Retinal pigment epithelial cell (primary cell): ENCODE results near the gene XPNPEP1.

ENCODE experiments used
- DNase-seq: peaks from one replicate; pipeline ENCODE4 v3.0.0-alpha.2; 2010; ENCODE audit warnings: low read depth
- H3K4me3 ChIP-seq: 2 replicates; pipeline ENCODE4 v1.5.1; 2011; ENCODE audit warnings: mild to moderate bottlenecking, low read length, control low read depth, moderate library complexity
- TF ChIP-seq, protein P1 (sequence below): conservative IDR thresholded peaks from 2 replicates; pipeline ENCODE4 v1.5.1; 2011; ENCODE audit warnings: low read depth, low read length, control low read depth, inconsistent platforms

Gene XPNPEP1

DNA sequence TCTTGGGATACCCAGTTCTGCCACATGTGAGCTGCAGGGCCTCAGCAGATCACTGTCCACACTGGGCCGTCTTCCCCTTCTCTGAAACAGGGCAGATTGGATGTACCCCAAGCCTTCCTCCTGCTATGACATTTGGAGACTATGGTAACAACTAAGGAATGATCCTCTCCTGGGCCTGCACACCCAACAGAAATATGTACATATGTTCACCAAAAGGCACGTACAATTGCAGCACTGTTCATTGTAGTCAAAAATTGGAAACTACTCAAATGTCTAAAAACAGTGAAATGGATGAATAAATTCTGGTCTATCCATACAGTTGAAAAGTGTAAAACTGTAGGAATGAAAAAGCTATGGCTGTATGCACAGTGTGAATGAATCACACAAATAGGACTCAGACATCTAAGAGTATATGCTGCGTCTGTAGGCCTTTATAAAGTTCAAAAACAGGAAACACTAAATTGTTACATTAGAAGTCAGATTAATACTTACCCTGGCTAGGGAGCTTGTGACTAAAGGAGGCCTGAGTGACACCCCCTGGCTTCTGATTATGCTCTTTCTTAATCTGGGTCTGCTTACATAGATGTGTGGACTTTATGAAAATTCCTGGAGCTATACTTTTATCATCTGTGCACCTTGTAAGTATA lies 16.1 kb upstream of the XPNPEP1 start:
- DNase-seq = no peak
- TF ChIP-seq, protein P1, sequence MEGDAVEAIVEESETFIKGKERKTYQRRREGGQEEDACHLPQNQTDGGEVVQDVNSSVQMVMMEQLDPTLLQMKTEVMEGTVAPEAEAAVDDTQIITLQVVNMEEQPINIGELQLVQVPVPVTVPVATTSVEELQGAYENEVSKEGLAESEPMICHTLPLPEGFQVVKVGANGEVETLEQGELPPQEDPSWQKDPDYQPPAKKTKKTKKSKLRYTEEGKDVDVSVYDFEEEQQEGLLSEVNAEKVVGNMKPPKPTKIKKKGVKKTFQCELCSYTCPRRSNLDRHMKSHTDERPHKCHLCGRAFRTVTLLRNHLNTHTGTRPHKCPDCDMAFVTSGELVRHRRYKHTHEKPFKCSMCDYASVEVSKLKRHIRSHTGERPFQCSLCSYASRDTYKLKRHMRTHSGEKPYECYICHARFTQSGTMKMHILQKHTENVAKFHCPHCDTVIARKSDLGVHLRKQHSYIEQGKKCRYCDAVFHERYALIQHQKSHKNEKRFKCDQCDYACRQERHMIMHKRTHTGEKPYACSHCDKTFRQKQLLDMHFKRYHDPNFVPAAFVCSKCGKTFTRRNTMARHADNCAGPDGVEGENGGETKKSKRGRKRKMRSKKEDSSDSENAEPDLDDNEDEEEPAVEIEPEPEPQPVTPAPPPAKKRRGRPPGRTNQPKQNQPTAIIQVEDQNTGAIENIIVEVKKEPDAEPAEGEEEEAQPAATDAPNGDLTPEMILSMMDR = no peak
- no peak overlapping the region for H3K4me3 ChIP-seq

DNA sequence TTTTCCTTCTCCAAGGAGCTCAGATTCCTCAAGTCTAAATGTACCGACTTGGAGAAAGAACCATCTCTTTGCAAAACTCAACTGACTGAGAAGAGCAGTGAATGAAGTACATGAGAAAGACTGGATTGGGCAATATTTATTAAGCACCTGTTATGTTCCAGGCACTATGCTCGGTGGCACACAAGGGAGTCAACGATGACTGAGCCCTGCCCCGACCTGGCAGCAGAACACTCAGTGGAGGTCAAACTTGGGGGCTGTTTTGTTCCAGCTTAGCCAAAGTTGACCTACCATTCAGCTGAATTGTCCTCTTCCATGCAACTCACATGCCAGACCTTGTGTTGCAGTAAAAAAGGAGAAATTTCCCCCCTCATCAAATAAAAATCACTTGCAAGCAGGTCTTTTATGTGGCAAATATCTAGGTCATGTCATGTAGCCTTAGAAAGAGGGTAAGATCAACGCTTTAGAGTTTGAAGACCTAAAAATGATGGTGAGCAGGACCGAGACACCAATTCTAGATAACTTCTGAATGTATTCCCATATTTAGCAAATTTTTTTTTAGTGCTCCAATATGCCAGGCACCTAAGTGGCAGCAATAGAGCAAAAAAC lies 14.3 kb upstream of the XPNPEP1 start:
- no peak for DNase-seq
- H3K4me3 ChIP-seq = no peak overlapping the region
- TF ChIP-seq, protein P1 = no peak

DNA sequence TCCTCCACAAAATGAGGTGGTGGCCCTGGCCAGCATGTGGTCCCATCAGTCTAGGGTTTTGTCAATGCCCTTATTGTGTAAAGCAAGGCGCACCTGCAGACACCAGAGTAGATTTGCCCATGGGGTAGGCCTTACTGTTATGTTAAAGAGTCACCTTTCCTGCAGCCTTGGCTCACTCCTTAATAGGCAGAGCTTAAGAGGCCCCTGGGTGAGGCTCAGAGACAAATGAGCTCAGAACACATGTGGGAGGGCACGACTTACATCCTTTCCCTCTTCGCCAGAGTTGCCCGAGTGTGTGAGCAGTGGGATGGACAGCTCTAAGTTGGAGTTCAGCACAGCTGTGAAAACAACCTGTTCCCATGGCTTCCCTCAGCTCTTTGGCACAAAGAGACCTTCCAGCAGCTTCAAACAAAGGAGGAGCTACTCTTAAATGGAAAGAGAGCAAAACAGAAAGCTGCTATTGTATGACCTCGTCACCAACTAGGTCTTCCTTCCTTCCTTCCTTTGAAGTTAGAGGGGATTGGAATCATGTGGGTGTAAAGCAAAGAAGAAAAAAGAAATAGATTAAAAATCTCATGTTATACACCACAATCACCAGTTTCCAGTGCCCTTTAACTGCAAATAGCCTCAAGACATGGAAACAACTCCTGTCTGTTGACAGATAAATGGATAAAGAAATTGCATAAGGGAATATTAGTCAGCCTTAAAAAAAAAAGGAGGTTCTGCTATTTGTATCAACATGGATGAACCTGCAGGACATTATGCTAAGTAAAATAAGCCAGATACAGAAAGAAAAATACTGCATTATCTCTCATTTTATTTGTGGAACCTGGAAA lies 11.9 kb upstream of the XPNPEP1 start:
- no peak overlapping the region for H3K4me3 ChIP-seq
- TF ChIP-seq, protein P1 = no peak
- DNase-seq = peak; percentile 39

DNA sequence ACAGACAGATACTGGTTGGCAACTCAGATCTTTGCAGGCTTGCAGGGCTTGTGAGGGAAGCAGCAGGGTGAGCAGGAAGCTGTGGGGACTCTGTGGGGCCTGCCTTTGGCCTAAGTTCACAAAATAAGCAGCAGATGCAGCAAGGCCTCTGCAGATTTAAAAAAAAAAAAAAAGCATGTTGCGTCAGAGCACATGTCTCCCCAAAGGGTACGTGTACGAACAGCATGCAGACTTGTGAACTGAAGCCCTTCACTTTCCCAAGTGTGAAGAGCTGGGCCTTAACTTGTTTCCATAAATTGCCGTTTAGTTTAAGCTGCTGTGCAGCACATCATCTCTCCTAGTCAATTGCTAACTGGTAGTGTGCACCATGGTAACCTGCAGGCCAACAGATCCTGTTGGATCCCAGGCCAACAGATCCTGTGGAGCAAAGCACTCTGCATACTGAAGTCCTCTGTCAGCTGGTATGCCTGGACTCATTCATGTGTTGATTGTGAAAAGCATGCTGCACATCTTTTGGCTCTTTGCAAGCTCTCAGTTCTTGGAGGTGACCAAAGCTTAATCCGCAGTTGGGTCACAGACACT lies 10.8 kb upstream of the XPNPEP1 start:
- TF ChIP-seq, protein P1 = no peak
- no peak for DNase-seq

DNA sequence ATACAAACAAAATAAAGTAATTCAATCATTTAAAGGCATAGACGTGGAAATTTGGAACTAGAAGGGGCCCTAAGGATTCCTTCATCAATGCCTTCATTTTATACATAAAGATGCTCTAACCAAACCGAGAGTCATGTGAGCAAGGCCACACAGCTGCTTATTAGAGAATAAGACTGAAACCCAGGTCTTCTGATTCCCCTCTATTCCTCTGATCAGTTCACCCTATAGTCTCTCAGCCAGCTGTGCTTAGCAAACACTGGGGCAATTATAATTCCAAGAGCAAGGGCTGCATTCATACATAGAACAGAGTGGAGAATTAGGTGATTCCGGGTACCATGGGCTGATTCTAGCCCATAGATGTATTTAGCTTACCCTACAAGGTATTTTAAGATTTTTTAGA lies 9.7 kb upstream of the XPNPEP1 start:
- no peak overlapping the region for H3K4me3 ChIP-seq
- TF ChIP-seq, protein P1 = no peak
- DNase-seq = no peak

More for the DNA sequence above, 10.8 kb upstream of the XPNPEP1 start:
- H3K4me3 ChIP-seq = no peak overlapping the region

DNA sequence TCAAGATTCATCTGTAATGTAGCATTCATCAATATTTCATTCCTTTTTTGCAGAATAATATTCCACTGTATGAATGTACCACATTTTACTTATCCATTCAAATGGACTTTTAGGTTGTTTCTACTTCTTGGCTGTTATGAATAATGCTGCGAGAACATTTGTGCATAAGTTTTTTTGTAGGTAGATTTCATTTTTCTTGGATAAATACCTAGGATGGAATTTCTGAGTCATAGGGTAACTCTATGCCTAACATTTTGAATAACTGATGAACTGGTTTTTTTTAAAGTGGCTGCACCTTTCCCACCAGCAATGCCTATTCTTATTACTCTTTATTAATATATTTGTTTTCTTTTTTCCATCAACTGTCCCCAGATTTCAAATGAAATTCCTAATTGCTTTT lies 9.1 kb upstream of the XPNPEP1 start:
- TF ChIP-seq, protein P1 = no peak
- H3K4me3 ChIP-seq = no peak overlapping the region
- DNase-seq = no peak
